ENCODE data around the gene CREB5. TPM values are rescaled to one million over a fixed set of nuclear protein-coding genes. Genes with fewer than 3 reads are reported as not detected.

Gene CREB5
- total RNA-seq, 1 experiment from 2014 or later = 0.49 TPM

DNA sequence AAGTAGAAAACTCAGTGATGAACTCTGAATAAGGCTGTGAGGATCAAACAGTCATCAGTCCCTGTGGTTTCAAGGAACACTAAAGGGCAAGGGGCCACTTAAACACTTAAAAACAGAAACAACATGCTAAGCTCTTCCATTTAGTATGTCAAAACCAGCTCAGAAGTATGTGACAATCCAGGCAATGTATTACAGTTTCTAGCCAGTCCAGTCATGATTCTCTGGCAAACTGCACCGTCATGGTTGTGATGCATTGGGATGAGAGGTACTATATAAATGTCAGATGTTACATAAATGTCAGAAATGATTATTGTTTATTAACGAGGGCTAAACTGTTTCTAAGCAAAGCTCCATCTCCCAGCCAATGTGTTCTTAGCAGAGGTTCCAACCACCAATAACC lies 4.7 kb upstream of the CREB5 start:
- no peak overlapping the region for H2AFZ ChIP-seq (ENCODE audit: low read depth, low read length, poor library complexity, severe bottlenecking)
- ChIA-PET POLR2A (no interaction called here), CTCF (no interaction called here), RAD21 (ENCODE audit: low non-redundant PET in 1 of 2, low total read pairs in 2 of 2, uncharacterized antibody in 2 of 2, unreplicated experiment in 2 of 2) (no interaction called here)
- H3K9me3 ChIP-seq (ENCODE audit: control insufficient read depth in 1 of 2, insufficient read depth in 1 of 2, low read depth in 1 of 2, low read length in 2 of 2) = no peaks in the 10 kb centered on the region
- H3K4me3 ChIP-seq (replicated peaks in 1 of 2; ENCODE audit: low read depth in 1 of 2, low read length in 2 of 2) = no peak overlapping the region
- peaks cover 5 to 11% of the 10 kb centered on the region in 2 experiments; a peak in 3 of 4 replicates for H3K4me1 ChIP-seq (ENCODE audit: control insufficient read depth in 1 of 2, insufficient read depth in 2 of 2, low read length in 2 of 2)
- TF ChIP-seq RAD21 (IDR thresholded peaks at IDR 0.05; ENCODE audit: low read depth) (no peak), EZH2 (IDR thresholded peaks at IDR 0.05) (no peak), SIN3A (IDR thresholded peaks at IDR 0.05; ENCODE audit: low read depth) (no peak), YY1 (IDR thresholded peaks at IDR 0.05; ENCODE audit: extremely low read depth, insufficient replicate concordance, low read depth, low read length) (no peak), ZNF274 (IDR thresholded peaks at IDR 0.05; ENCODE audit: low read depth, low read length) (no peak), EGR1 (IDR thresholded peaks at IDR 0.05; ENCODE audit: low read depth) (no peak), CTCF (IDR thresholded peaks at IDR 0.05 in 2 of 3, conservative IDR thresholded peaks at IDR 0.05 in 1 of 3; ENCODE audit: borderline replicate concordance in 1 of 3, insufficient read depth in 1 of 3, low read depth in 2 of 3, low read length in 2 of 3) (no peak), POLR2AphosphoS5 (IDR thresholded peaks at IDR 0.05; ENCODE audit: low read depth, low read length) (no peak), ATF3 (IDR thresholded peaks at IDR 0.05) (no peak), CEBPB (IDR thresholded peaks at IDR 0.05; ENCODE audit: low read depth) (no peak)
- TF ChIP-seq, protein P1, sequence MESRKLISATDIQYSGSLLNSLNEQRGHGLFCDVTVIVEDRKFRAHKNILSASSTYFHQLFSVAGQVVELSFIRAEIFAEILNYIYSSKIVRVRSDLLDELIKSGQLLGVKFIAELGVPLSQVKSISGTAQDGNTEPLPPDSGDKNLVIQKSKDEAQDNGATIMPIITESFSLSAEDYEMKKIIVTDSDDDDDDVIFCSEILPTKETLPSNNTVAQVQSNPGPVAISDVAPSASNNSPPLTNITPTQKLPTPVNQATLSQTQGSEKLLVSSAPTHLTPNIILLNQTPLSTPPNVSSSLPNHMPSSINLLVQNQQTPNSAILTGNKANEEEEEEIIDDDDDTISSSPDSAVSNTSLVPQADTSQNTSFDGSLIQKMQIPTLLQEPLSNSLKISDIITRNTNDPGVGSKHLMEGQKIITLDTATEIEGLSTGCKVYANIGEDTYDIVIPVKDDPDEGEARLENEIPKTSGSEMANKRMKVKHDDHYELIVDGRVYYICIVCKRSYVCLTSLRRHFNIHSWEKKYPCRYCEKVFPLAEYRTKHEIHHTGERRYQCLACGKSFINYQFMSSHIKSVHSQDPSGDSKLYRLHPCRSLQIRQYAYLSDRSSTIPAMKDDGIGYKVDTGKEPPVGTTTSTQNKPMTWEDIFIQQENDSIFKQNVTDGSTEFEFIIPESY (IDR thresholded peaks at IDR 0.05; ENCODE audit: extremely low read depth, insufficient replicate concordance, low read length) = no peak
- TF ChIP-seq, protein P2, sequence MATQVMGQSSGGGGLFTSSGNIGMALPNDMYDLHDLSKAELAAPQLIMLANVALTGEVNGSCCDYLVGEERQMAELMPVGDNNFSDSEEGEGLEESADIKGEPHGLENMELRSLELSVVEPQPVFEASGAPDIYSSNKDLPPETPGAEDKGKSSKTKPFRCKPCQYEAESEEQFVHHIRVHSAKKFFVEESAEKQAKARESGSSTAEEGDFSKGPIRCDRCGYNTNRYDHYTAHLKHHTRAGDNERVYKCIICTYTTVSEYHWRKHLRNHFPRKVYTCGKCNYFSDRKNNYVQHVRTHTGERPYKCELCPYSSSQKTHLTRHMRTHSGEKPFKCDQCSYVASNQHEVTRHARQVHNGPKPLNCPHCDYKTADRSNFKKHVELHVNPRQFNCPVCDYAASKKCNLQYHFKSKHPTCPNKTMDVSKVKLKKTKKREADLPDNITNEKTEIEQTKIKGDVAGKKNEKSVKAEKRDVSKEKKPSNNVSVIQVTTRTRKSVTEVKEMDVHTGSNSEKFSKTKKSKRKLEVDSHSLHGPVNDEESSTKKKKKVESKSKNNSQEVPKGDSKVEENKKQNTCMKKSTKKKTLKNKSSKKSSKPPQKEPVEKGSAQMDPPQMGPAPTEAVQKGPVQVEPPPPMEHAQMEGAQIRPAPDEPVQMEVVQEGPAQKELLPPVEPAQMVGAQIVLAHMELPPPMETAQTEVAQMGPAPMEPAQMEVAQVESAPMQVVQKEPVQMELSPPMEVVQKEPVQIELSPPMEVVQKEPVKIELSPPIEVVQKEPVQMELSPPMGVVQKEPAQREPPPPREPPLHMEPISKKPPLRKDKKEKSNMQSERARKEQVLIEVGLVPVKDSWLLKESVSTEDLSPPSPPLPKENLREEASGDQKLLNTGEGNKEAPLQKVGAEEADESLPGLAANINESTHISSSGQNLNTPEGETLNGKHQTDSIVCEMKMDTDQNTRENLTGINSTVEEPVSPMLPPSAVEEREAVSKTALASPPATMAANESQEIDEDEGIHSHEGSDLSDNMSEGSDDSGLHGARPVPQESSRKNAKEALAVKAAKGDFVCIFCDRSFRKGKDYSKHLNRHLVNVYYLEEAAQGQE (IDR thresholded peaks at IDR 0.05; ENCODE audit: low read depth) = no peak
- DNase-seq (ENCODE audit: low read depth, low spot score) (no peak), ATAC-seq (no peak)
- no peaks in the 10 kb centered on the region for H3K79me2 ChIP-seq (ENCODE audit: insufficient read depth, low read length)
- no peak overlapping the region for H3K27ac ChIP-seq (ENCODE audit: low read depth, low read length)
- no peak overlapping the region for H3K4me2 ChIP-seq (ENCODE audit: low read length)
- intact Hi-C loops (cut with micrococcal nuclease) = no loop called here
- H3K9ac ChIP-seq (ENCODE audit: low read length) = no peak overlapping the region
- no peaks in the 10 kb centered on the region for H3K36me3 ChIP-seq (ENCODE audit: control insufficient read depth in 1 of 2, insufficient read depth in 2 of 2, low read length in 2 of 2)
- no peaks in the 10 kb centered on the region for H3K9me2 ChIP-seq (ENCODE audit: insufficient read depth)
- no TSS peak for BruUV-seq (replicated peaks)
- peaks cover 17% of the 10 kb centered on the region for H3K27me3 ChIP-seq (ENCODE audit: insufficient read depth, low read length)
- H4K20me1 ChIP-seq (ENCODE audit: insufficient read depth) = no peaks in the 10 kb centered on the region
